ENCODE measurements around the gene SEMA7A.
"Not testable (repeated sequence)": the region's sequence is repeated elsewhere in the genome, so short reads cannot be mapped to it uniquely, and the experiment has no call there.

The SEMA7A gene

GRCh38 chr15:74433592-74434262 lies at the start of gene SEMA7A:
SEMA7A (minus strand) TSS chr15:74433958; CDS start chr15:74433918, 40 bp downstream.
- peak; percentile 54 for DNase-seq

GRCh38 chr15:74482661-74483060 lies 48.9 kb upstream of the SEMA7A start:
- DNase-seq = no peak

- DNase-seq = not testable (repeated sequence)
Measured at GRCh38 chr15:74480364-74480763, 46.6 kb upstream of the SEMA7A start.

GRCh38 chr15:74471621-74472020 lies 37.9 kb upstream of the SEMA7A start:
- not testable (repeated sequence) for DNase-seq

GRCh38 chr15:74470631-74471395 lies 37.1 kb upstream of the SEMA7A start:
- no peak for DNase-seq

GRCh38 chr15:74468341-74469032 lies 34.7 kb upstream of the SEMA7A start:
- no peak for DNase-seq

GRCh38 chr15:74466570-74466969 lies 32.8 kb upstream of the SEMA7A start:
- DNase-seq = no peak

- no peak for DNase-seq
Measured at GRCh38 chr15:74464897-74465296, 31.1 kb upstream of the SEMA7A start.

GRCh38 chr15:74464216-74464615 lies 30.5 kb upstream of the SEMA7A start:
- no peak for DNase-seq

- no peak for DNase-seq
Measured at GRCh38 chr15:74463634-74464033, 29.9 kb upstream of the SEMA7A start.

- no peak for DNase-seq
Measured at GRCh38 chr15:74461847-74462511, 28.2 kb upstream of the SEMA7A start.

GRCh38 chr15:74460871-74461846 lies 27.4 kb upstream of the SEMA7A start, which contains the start of gene UBL7:
UBL7 (minus strand) TSS chr15:74461160; CDS start chr15:74458867, 2,293 bp downstream.
- DNase-seq = peak; percentile 87

- no peak for DNase-seq
Measured at GRCh38 chr15:74460298-74460697, 26.5 kb upstream of the SEMA7A start.

- DNase-seq = not testable (repeated sequence)
Measured at GRCh38 chr15:74459798-74460197, 26.0 kb upstream of the SEMA7A start.

GRCh38 chr15:74458473-74458872 lies 24.7 kb upstream of the SEMA7A start:
- no peak for DNase-seq

GRCh38 chr15:74457036-74457435 lies 23.3 kb upstream of the SEMA7A start:
- DNase-seq = not testable (repeated sequence)

- no peak for DNase-seq
Measured at GRCh38 chr15:74454764-74455500, 21.2 kb upstream of the SEMA7A start.

GRCh38 chr15:74453925-74454763 lies 20.4 kb upstream of the SEMA7A start:
- no peak for DNase-seq

- DNase-seq = no peak
Measured at GRCh38 chr15:74451861-74452835, 18.4 kb upstream of the SEMA7A start.
